SK-N-MC (cell line): Measurements from ENCODE around the gene MALRD1.

Experiments used
- EZH2 ChIP-seq: fragments of 200-600 bp; sonication (generic); IDR thresholded peaks from one replicate; pipeline ENCODE4 v1.6.1; 2017; ENCODE audit warnings: antibody characterized with exemption
- POLR2AphosphoS5 ChIP-seq: IDR thresholded peaks from 2 replicates; pipeline ENCODE4 v1.6.1; 2012; ENCODE audit warnings: mild to moderate bottlenecking, low read depth, low read length, borderline replicate concordance

DNA sequence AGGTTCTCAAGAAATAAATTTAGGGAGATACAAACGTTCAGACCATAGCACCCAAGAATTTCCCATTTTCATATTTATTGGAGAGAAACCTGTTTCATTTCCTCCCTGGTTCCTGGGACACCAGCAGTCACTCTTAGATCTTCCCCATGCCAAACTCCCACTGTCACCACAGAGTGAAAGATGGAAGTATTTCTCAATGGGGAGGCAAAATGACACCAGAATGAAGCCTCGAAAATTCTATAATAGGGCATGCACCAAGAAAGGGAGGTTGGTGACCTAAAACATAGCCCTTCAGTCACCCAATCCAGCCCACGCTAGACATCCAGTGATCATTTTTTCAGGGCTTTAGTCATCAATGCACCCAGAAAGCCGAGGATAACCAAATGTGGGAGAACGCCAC, 619.5 kb downstream of the MALRD1 start:
- no peak for TF ChIP-seq POLR2AphosphoS5
- TF ChIP-seq EZH2, result no peak
